Esophagus squamous epithelium (tissue), 5 donors: Measurements from ENCODE around the gene ATP5F1B. TPM values are rescaled to one million over a fixed set of nuclear protein-coding genes. Genes with fewer than 3 reads are reported as not detected.

Source experiments
- DNase-seq: peaks from one replicate; lab custom pipeline; 2025; lab: John Stamatoyannopoulos, UW
- H3K27ac ChIP-seq, 4 donors: fragments of 200-600 bp; sonication (generic); one replicate each; pipeline ENCODE4 v1.5.1; 2016 to 2019; ENCODE audit warnings: mild to moderate bottlenecking in 1 of 4
- H3K27me3 ChIP-seq, 4 donors: fragments of 200-600 bp; sonication (generic); 1 replicate in 3 of 4; 2 replicates in 1 of 4; pipeline versions ENCODE4 v1.5.1 to v1.6.0; 2017 to 2021; ENCODE audit warnings: antibody characterized with exemption in 1 of 4
- H3K36me3 ChIP-seq, 3 donors: fragments of 200-600 bp; sonication (generic); one replicate each; pipeline ENCODE4 v1.5.1; 2016 to 2019
- H3K4me1 ChIP-seq, 3 donors: fragments of 200-600 bp; sonication (generic); one replicate each; pipeline ENCODE4 v1.5.1; 2017 to 2019
- H3K4me3 ChIP-seq, 4 donors: fragments of 200-600 bp; sonication (generic); 1 replicate in 3 of 4; 2 replicates in 1 of 4; pipeline ENCODE4 v1.5.1; 2016 to 2019; ENCODE audit warnings: mild to moderate bottlenecking in 2 of 4, moderate library complexity in 1 of 4
- H3K9me3 ChIP-seq, 3 donors: fragments of 200-600 bp; sonication (generic); one replicate each; pipeline ENCODE4 v1.5.1; 2016 to 2019
- POLR2A ChIP-seq, 4 donors: fragments of 450-650 bp; IDR thresholded peaks; one replicate each; pipeline ENCODE4 v1.6.1; 2017; ENCODE audit warnings: antibody characterized with exemption in 4 of 4, mild to moderate bottlenecking in 4 of 4, moderate library complexity in 3 of 4
- WGBS, 2 donors: methylation state at CpG; one replicate each; pipeline ENCODE4 v1.1.5; 2018; 5-methylcytosine and 5-hydroxymethylcytosine counted together
- intact Hi-C: fragments of 100-400 bp; cut with DNase I; formaldehyde crosslinking; loops from one replicate; pipeline ENCODE4 v1.15.0; 2022
- total RNA-seq, 4 donors: library from RNA; depleted of rRNA; stranded (reverse); fragments of >200 nt; gene quantifications; one replicate each; pipeline ENCODE4 v1.1.0, GENCODE V29; 2016
- TF ChIP-seq, protein P1 (sequence below), 6 experiments: fragments of 450-650 bp in 4 of 6; fragments of 200-600 bp in 2 of 6; sonication (generic) in 2 of 6; IDR thresholded peaks; one replicate each; pipeline ENCODE4 v1.5.1; 2016 to 2019; ENCODE audit warnings: antibody characterized with exemption in 6 of 6, mild to moderate bottlenecking in 4 of 6, moderate library complexity in 4 of 6
- donor health status: DM: yes; HTN: yes; CAD: no.

The ATP5F1B gene
- total RNA-seq, 4 donors from 2014 or later: 337 to 726 (median 526) TPM

GRCh38 chr12:56687223-56688128, 41.7 kb upstream of the ATP5F1B start:
- Histone ChIP-seq H3K27me3 (no peaks in the 10 kb centered on the region), H3K4me3 (peak overlapping the region; percentile 81 to 99 (median 94)), H3K4me1 (peaks cover 7 to 56% (median 20%) of the 10 kb centered on the region in 3 donors), H3K27ac (peak overlapping the region; percentile 98 to 100 (median 100)), H3K36me3 (peaks cover 0 to 10% (median 0%) of the 10 kb centered on the region in 3 donors), H3K9me3 (no peaks in the 10 kb centered on the region)
- intact Hi-C loops: loop anchor here (5.0 kb wide), 2 partner anchors 35 to 50 kb away; no protein-coding TSS in a partner anchor
- no peak for DNase-seq
- 0% methylated on average over 31 to 36 of the region's 62 CpGs for WGBS, 2 donors
- TF ChIP-seq, protein P1, sequence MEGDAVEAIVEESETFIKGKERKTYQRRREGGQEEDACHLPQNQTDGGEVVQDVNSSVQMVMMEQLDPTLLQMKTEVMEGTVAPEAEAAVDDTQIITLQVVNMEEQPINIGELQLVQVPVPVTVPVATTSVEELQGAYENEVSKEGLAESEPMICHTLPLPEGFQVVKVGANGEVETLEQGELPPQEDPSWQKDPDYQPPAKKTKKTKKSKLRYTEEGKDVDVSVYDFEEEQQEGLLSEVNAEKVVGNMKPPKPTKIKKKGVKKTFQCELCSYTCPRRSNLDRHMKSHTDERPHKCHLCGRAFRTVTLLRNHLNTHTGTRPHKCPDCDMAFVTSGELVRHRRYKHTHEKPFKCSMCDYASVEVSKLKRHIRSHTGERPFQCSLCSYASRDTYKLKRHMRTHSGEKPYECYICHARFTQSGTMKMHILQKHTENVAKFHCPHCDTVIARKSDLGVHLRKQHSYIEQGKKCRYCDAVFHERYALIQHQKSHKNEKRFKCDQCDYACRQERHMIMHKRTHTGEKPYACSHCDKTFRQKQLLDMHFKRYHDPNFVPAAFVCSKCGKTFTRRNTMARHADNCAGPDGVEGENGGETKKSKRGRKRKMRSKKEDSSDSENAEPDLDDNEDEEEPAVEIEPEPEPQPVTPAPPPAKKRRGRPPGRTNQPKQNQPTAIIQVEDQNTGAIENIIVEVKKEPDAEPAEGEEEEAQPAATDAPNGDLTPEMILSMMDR (IDR thresholded peaks at IDR 0.05): peak in 2 of 6 experiments; percentile 6 to 7
- TF ChIP-seq POLR2A (IDR thresholded peaks at IDR 0.05): no peak

DNA sequence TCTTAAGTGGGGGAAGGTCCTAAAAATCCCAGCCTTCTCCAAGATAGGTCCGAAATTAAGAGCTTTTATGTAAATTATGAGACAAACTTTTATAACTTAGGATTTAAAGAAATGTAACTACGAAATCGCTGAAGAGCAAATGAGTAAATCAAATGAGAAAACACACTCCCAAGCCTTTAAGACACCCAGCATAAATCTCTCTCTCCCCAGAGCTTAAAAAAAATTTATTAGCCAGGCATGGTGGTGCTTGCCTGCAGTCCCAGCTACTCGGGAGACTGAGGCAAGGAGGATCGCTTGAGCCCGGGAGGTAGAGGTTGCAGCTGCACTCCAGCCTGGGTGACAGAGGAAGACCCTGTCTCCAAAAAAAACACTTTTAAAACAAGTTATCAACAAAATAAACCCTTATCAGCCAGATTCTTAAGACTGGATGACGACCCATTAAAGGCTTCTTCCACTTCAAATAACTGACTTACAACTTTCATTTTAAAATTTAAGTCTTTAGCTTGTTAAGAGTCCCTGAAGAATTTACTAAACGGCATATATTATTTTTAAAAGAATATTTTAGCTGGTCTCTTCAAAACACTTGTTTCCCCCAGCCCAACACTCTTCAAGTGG, 39.1 kb upstream of the ATP5F1B start:
- H3K4me1 ChIP-seq: peaks cover 12 to 82% (median 38%) of the 10 kb centered on the region in 3 donors
- intact Hi-C loops: loop anchor here (5.0 kb wide), 2 partner anchors 37 to 48 kb away; no protein-coding TSS in a partner anchor
- no peak for DNase-seq
- WGBS, 2 donors: 13 to 18% methylated on average over 8 of the region's 8 CpGs
- TF ChIP-seq, protein P1 (IDR thresholded peaks at IDR 0.05): no peak
- TF ChIP-seq POLR2A (IDR thresholded peaks at IDR 0.05): no peak
- H3K27ac ChIP-seq: peak overlapping the region; percentile 7 to 100 (median 62)
- H3K4me3 ChIP-seq: peak overlapping the region; percentile 1 to 99 (median 94)
- H3K36me3 ChIP-seq: peaks cover 0 to 33% (median 0%) of the 10 kb centered on the region in 3 donors
- no peaks in the 10 kb centered on the region for H3K9me3 ChIP-seq
- no peaks in the 10 kb centered on the region for H3K27me3 ChIP-seq

- H3K27ac ChIP-seq: no peak overlapping the region
- H3K27me3 ChIP-seq: no peaks in the 10 kb centered on the region
- no peak overlapping the region for H3K4me3 ChIP-seq
- peaks cover 12 to 91% (median 39%) of the 10 kb centered on the region in 3 donors for H3K4me1 ChIP-seq
- peaks cover 0 to 38% (median 0%) of the 10 kb centered on the region in 3 donors for H3K36me3 ChIP-seq
- no peak for DNase-seq
- intact Hi-C loops: no loop called here
- TF ChIP-seq POLR2A (IDR thresholded peaks at IDR 0.05): no peak
- WGBS, 2 donors: 81 to 84% methylated on average over 6 of the region's 6 CpGs
- H3K9me3 ChIP-seq: no peaks in the 10 kb centered on the region
These were observed 36.5 kb upstream of the ATP5F1B start for GRCh38 chr12:56682323-56682722.

GRCh38 chr12:56679883-56680575, 34.2 kb upstream of the ATP5F1B start:
- Histone ChIP-seq H3K27ac (no peak overlapping the region), H3K9me3 (no peaks in the 10 kb centered on the region), H3K36me3 (peaks cover 0 to 45% (median 0%) of the 10 kb centered on the region in 3 donors), H3K4me1 (peaks cover 9 to 88% (median 40%) of the 10 kb centered on the region in 3 donors), H3K4me3 (no peak overlapping the region), H3K27me3 (no peaks in the 10 kb centered on the region)
- intact Hi-C loops: no loop called here
- TF ChIP-seq POLR2A (IDR thresholded peaks at IDR 0.05): no peak
- TF ChIP-seq, protein P1 (IDR thresholded peaks at IDR 0.05): no peak
- WGBS, 2 donors: 82% methylated on average over 13 of the region's 13 CpGs
- no peak for DNase-seq

DNA sequence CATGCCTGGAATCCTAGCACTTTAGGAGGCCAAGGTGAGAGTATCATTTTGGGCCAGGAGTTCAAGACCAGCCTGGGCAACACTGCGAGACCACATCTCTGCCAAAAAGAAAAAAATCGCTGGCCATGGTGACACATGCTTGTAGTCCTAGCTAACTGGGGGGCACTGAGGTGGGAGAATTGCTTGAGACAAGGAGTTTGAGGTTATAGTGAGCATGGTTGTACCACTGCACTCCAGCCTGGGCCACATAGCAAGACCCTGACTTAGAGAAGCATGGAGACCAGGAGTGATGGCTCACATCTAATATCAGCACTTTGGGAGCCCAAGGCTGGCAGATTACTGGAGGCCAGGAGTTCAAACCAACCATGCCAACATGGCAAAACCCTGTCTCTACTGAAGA, 33.1 kb upstream of the ATP5F1B start:
- H3K4me3 ChIP-seq: no peak overlapping the region
- whole genome bisulfite sequencing, 2 donors: 81 to 88% methylated on average over 2 of the region's 2 CpGs
- intact Hi-C loops: no loop called here
- no peaks in the 10 kb centered on the region for H3K27me3 ChIP-seq
- DNase-seq: no peak
- TF ChIP-seq, protein P1 (IDR thresholded peaks at IDR 0.05): no peak
- no peak for TF ChIP-seq POLR2A (IDR thresholded peaks at IDR 0.05)
- peak overlapping the region in 1 of 4 donors; percentile 9 for H3K27ac ChIP-seq
- no peaks in the 10 kb centered on the region for H3K9me3 ChIP-seq
- H3K36me3 ChIP-seq: peaks cover 0 to 51% (median 0%) of the 10 kb centered on the region in 3 donors
- peaks cover 9 to 81% (median 36%) of the 10 kb centered on the region in 3 donors for H3K4me1 ChIP-seq
